Fibroblast of skin of abdomen (primary cell): ENCODE results near the gene ATXN1.

ENCODE experiments used
- DNase-seq: peaks from one replicate; pipeline ENCODE4 v3.0.0-alpha.2; 2013

The ATXN1 gene

DNA sequence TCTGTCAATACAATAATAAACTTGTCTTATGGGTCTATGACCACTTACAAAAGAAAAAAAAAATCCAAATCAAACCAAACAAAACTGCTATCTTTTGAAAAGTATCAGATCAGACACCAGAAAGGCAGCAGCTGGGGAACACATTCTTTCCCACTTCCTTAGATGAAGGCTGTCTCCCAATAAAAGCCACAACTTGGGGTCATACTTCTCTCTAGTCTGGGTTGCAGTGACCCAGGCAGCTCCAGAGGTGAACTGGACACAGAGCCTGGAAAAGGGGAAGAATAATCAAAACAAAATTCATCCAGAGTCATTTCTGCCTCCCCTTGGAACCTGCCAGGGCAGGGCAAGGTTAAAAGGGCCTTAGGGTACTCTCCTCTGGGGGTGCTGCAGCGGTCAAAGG is 19.1 kb downstream of the ATXN1 start:
- DNase-seq, result no peak

DNA sequence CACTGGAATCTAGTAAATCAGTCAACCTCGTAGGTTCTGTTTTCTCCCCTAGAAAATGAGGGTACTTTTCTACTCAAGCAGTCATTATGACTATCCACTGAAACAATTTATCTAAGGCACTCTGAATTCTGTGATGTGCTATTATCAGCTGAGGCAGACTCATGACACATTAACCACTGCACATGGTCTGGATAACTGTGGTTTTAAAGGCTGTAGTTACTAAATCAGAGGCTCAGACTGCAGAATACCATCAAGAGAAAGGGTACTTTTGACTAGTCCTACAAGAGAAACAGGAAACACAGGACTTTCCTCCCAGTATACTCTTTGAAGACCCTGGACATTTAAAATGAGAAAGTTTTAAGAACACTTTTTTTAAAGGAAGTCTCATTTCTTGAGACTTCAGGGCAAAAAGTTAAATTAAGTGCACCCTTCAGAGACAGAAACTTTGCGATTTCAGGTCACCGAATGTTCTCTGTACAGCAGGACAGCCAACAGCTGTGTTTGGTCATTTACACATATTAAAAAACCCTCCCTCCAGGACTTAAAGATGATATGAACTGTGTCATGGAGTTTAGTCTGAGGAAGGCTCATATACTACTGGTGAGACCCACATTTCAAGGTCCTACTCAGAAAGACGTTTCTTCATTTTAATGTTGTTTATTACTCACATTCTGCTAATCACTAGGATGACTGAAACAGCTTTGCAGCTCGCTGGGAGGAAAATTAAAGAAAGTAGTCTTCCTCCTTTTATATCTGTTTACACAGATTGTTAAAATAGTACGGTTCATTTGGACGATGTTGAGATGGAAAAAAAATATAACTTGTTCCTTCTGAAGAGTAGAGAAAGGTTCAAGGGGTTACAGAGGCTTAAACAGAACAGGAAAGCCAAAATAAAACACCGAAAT is 19.9 kb downstream of the ATXN1 start:
- peak; percentile 98 for DNase-seq

GRCh38 chr6:16740097-16740496 is 21.2 kb downstream of the ATXN1 start:
- no peak for DNase-seq

- DNase-seq, result peak; percentile 88
Measured at GRCh38 chr6:16739329-16739801, 21.9 kb downstream of the ATXN1 start.

DNA sequence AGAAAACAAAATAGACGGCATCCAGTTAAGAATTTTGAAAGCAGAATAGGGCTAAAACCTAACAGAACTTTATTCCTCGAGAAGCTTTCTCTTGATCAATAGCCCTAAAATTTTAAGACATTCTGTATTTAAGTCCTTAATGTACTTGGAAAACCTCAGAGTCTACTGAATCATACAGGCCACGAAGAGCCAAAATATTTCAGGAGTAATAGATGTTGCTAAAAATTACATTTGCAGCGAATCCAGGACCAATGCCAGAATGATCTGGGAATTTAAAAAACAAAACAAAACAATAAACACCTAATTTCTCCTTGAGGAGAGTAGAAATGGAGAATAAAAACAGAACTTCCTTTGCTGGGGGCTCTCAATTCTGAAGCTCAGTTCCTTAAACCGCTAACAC is 23.3 kb downstream of the ATXN1 start:
- peak; percentile 54 for DNase-seq

DNA sequence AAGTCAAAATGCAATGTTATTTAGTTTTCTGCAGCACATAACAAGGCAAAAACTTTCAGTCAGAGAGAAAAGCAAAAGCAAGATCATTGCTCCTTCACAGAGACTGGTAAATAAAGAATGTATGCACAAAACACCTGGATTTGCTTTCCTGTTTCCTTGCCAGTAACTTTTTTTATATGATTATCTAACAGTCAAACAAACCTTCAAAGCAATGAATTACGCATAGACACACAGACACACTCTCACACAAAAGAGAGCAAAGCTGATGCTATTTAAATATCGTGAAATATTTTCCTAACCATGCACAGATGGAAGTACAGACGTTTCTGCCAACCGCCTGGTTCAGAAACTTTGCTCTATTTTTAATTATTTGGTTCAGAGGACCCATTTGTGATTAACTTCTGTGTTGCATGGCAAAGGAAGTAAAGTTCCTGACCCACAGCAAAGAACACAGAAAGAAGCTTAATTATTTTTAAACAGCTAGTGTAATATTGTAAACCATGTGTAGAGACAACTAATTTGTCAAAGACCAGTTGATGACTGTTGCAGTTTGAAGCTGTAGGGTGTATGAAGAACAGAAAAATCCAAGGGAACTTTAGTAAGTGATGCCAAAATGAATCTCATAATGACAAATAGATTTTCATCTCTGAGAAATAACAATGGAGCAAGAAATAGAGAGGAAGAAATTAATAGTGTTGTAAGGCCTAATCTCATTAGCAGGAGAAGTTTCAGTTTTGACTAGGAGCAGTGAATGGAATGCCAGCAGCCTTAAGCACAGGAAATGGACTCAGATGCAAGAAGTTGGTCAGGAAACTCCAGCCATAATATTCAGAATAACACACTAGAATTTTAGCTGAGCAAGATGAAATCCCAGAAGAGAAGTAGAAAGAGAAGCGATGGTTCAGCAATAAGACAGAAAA is 24.1 kb downstream of the ATXN1 start:
- peak; percentile 66 for DNase-seq

GRCh38 chr6:16735014-16735413 is 26.2 kb downstream of the ATXN1 start:
- no peak for DNase-seq

DNA sequence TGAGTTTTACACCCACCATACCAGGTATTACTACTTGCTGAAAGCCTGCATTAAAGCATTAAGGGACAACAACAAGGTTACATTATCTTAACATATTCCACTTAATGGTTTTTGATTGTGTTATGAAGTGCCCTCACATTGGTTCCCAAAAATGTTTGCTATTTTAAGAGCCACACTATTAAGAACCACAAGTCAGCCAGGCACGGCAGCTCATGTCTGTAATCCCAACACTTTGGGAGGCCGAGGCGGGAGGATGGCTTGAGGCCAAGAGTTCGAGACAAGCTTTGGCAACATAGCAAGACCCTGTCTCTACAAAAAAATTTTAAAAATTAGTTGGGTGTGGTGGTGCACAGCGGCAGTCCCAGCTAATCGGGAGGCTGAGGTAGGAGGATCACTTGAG is 28.2 kb downstream of the ATXN1 start:
- no peak for DNase-seq

GRCh38 chr6:16731478-16732051 is 29.7 kb downstream of the ATXN1 start:
- DNase-seq, result no peak

DNA sequence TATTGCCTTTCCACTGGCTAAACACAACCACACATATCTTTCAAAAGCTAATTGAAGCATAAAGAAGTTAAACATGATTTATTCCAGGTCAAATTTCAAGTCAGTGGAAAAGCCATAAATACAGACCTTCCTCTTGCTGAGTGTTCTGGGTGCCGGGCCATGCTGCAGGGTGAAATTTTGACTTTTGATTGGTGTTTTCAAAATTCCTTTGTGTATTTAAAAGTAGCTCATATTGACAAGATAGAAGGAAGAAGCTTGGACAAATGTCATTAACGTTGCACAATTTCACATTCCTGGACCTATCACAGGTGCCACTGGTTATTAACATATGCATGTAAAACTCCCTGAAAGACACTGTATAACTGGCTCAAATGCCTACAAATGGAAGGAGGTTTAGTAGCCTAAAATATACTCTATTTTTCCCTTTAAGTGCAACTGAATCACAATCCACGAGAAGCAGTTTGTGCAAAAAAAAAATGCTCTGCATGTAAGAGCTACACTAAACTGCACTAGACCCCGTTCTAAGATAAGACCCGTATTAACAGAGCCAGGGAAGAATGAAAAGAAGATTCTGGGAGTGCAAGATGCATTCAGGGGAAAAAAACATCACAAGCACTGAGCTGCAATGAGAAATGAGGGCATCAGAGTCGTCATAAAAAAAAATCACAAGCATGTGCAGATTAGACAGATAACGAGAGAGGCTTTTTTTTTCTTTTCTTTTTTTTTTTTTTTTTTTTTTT is 30.4 kb downstream of the ATXN1 start:
- DNase-seq, result no peak

- no peak for DNase-seq
Measured at GRCh38 chr6:16729744-16730143, 31.5 kb downstream of the ATXN1 start.

- peak; percentile 74 for DNase-seq
Measured at GRCh38 chr6:16729183-16729691, 32.0 kb downstream of the ATXN1 start.

DNA sequence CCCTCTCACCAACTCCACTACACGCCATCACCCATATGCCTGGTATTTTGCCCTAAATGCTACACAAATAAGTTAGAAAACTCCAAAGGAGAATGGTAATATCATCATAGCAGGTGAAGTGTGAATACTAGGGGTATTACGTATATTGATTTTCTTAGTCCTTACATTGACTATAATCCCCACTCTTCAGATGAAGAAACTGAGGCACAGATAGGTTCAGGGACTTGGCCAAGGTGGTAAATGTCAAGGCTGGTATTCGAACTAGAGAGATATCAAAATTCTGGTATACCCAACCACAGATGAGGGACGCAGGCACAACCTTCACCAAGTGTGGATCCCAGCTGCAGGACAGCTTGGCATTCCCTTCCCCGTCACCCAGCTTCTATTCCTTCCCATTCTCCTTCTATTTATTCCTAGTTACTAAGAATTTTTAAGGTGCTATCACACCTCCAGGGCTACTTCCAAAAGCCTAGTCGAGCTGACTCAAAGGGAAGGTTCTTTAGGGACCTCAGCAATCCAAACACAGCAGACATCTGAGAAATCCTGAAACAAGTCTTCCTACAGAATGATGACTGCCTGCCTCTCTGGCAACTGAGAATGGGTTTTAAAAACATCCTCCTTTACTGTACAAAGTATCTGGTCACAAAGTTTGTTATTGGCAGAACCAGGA is 32.6 kb downstream of the ATXN1 start:
- DNase-seq, result no peak

GRCh38 chr6:16727996-16728395 is 33.3 kb downstream of the ATXN1 start:
- no peak for DNase-seq

DNA sequence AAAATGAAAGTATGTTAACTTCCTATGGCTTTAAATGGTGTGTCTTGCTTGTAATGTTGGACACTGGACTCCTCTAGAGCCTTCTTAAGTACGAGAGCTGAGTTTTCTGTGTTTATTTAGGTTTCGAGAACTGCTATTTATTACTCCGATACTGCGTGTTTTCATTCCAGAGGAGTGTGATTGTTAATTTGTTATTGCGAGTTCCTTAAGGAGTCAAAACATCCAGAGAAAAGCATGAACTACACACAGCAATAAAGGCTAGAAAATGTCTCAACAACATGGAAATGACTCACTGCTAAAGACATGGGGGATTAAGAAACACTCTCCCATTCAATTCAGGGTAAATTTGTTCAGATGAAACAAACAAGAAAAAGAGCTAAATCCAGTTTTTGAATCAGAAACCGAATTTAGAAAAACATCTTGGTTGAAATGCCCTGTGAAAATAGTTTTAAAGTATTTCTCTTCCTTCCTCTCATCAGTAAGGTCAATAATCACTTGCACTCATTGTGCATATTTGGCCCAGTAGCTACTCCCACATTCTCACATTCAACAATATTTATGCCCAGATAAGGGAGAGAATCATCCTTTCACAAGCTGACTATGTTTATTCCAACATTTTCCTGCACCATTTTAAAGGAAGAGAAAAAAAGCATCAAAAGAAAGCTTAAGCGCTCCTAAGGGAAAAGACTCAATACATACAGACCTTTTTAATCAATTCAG is 36.0 kb downstream of the ATXN1 start:
- peak; percentile 77 for DNase-seq

- peak; percentile 98 for DNase-seq
Measured at GRCh38 chr6:16723826-16724225, 37.4 kb downstream of the ATXN1 start.

DNA sequence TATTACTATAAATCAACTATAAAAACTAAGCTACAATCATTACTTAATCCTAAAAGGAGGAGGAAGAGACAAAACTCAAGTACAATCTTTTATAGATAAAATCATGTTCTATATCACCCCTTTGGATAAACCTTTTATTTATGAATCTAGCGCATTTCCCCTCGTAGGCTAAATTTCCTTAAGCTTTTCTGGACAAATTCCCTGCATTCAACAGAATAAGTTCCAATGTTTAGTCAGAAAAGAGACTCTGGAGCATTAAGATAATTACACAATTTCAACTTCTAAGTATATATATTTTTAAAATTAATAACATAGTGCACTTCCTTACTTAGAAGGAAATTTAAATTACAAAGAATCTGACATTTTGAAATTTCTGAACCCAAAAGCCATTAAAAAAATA is 37.9 kb downstream of the ATXN1 start:
- DNase-seq, result no peak

- no peak for DNase-seq
Measured at GRCh38 chr6:16722630-16723029, 38.6 kb downstream of the ATXN1 start.

DNA sequence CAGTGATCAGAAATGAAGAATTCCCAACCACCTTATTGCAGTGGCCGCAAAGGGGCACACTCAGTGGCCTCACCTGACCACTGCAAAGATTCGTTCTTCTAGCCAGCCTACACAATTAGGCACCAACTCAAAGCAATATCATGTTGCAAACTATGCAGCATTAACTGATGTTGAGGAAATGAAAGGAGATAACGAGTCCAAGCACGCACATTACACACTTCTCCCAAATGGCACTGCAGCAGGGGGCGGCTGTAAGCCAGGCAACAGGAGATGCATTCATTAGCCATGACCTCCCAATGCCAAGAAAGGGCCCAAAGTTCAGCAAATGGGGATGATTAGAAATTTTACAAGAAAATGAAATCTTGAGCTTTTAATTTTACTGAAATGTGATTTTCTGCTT is 39.3 kb downstream of the ATXN1 start:
- DNase-seq, result no peak

DNA sequence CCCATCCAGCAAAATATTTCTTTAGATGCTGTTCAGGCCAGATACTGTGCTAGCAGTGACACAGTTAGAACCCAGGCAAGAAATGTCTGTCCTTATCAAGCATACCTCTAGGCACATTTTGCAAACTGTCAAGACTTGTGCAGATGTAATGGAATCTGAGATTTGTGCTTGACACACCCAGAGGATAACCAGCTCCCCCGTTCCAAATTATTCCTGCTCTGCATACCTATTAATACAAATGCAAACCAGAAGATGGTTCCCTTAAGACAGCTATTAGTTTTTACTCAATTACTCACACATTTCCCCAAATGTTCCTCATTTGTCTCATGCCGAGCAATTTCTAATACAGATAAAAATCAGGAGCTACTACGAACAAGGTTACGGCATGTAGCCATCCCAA is 40.4 kb downstream of the ATXN1 start:
- DNase-seq, result no peak

- no peak for DNase-seq
Measured at GRCh38 chr6:16719488-16719887, 41.8 kb downstream of the ATXN1 start.
